ENCODE results near the gene GNB1L.

The GNB1L gene

GRCh38 chr22:19801340-19802000, 53.2 kb downstream of the GNB1L start:
- no peak overlapping the region for H4K91ac ChIP-seq (ENCODE audit: low read length)
- no peak overlapping the region for H4K8ac ChIP-seq (ENCODE audit: low read length)
- no peak overlapping the region for H3K23ac ChIP-seq (ENCODE audit: low read length in 2 of 2)
- H2BK12ac ChIP-seq (ENCODE audit: low read length in 2 of 2), result no peak overlapping the region
- H2BK15ac ChIP-seq (ENCODE audit: low read depth, poor library complexity, severe bottlenecking), result no peak overlapping the region
- H3K4me2 ChIP-seq (ENCODE audit: low read length, poor library complexity, severe bottlenecking), result no peak overlapping the region
- 94% methylated on average over 18 of the region's 18 CpGs for WGBS
- H3K9ac ChIP-seq (ENCODE audit: low read length), result peak overlapping the region; percentile 27
- H2AFZ ChIP-seq (ENCODE audit: low read depth, low read length), result no peak overlapping the region
- H3K4ac ChIP-seq (ENCODE audit: low read depth in 1 of 2, low read length in 2 of 2), result no peak overlapping the region
- no peak for DNase-seq
- H2BK120ac ChIP-seq (ENCODE audit: low read depth, low read length), result no peak overlapping the region
- peak overlapping the region in 1 of 2 experiments; percentile 1 for H3K14ac ChIP-seq (ENCODE audit: low read length in 2 of 2)
- no peak overlapping the region for H3K27ac ChIP-seq (ENCODE audit: low read length, poor library complexity, severe bottlenecking)
- no peaks in the 10 kb centered on the region for H3K27me3 ChIP-seq (ENCODE audit: control insufficient read depth in 1 of 2, insufficient read depth in 1 of 2, low read length in 2 of 2)
- no peaks in the 10 kb centered on the region for H3K79me1 ChIP-seq (replicated peaks; ENCODE audit: low read length, poor library complexity, severe bottlenecking)
- no peak overlapping the region for H3K18ac ChIP-seq (ENCODE audit: low read depth in 1 of 2, low read length in 2 of 2)
- no peaks in the 10 kb centered on the region for H3K9me3 ChIP-seq (ENCODE audit: control insufficient read depth, low read length)
- H3K36me3 ChIP-seq (ENCODE audit: control insufficient read depth in 1 of 2, insufficient read depth in 2 of 2, low read depth in 1 of 2, low read length in 2 of 2), result peaks cover 0 to 70% of the 10 kb centered on the region in 2 experiments
- peaks cover 26% of the 10 kb centered on the region for H3K4me1 ChIP-seq (ENCODE audit: control insufficient read depth, insufficient read depth, low read depth, low read length)
- H3K4me3 ChIP-seq (ENCODE audit: insufficient read depth in 1 of 2, low read depth in 1 of 2, low read length in 2 of 2), result no peak overlapping the region
- H2AK5ac ChIP-seq (ENCODE audit: low read length, severe bottlenecking), result no peak overlapping the region
- H2BK5ac ChIP-seq (ENCODE audit: low read depth, low read length, poor library complexity, severe bottlenecking), result no peak overlapping the region

GRCh38 chr22:19800761-19801244, 53.9 kb downstream of the GNB1L start:
- H3K4ac ChIP-seq (ENCODE audit: low read depth in 1 of 2, low read length in 2 of 2), result no peak overlapping the region
- H4K8ac ChIP-seq (ENCODE audit: low read length), result no peak overlapping the region
- H2BK120ac ChIP-seq (ENCODE audit: low read depth, low read length), result no peak overlapping the region
- no peak overlapping the region for H2BK12ac ChIP-seq (ENCODE audit: low read length in 2 of 2)
- H3K9ac ChIP-seq (ENCODE audit: low read length), result peak overlapping the region; percentile 26
- no peaks in the 10 kb centered on the region for H3K27me3 ChIP-seq (ENCODE audit: control insufficient read depth in 1 of 2, insufficient read depth in 1 of 2, low read length in 2 of 2)
- no peak overlapping the region for H3K4me3 ChIP-seq (ENCODE audit: insufficient read depth in 1 of 2, low read depth in 1 of 2, low read length in 2 of 2)
- H3K23ac ChIP-seq (ENCODE audit: low read length in 2 of 2), result no peak overlapping the region
- DNase-seq, result peak; percentile 18
- peaks cover 0 to 64% of the 10 kb centered on the region in 2 experiments for H3K36me3 ChIP-seq (ENCODE audit: control insufficient read depth in 1 of 2, insufficient read depth in 2 of 2, low read depth in 1 of 2, low read length in 2 of 2)
- H3K14ac ChIP-seq (ENCODE audit: low read length in 2 of 2), result no peak overlapping the region
- H3K79me1 ChIP-seq (replicated peaks; ENCODE audit: low read length, poor library complexity, severe bottlenecking), result no peaks in the 10 kb centered on the region
- no peaks in the 10 kb centered on the region for H3K9me3 ChIP-seq (ENCODE audit: control insufficient read depth, low read length)
- H2BK15ac ChIP-seq (ENCODE audit: low read depth, poor library complexity, severe bottlenecking), result peak overlapping the region; percentile 12
- H3K27ac ChIP-seq (ENCODE audit: low read length, poor library complexity, severe bottlenecking), result no peak overlapping the region
- peaks cover 20% of the 10 kb centered on the region for H3K4me1 ChIP-seq (ENCODE audit: control insufficient read depth, insufficient read depth, low read depth, low read length)
- no peak overlapping the region for H3K18ac ChIP-seq (ENCODE audit: low read depth in 1 of 2, low read length in 2 of 2)
- 94% methylated on average over 13 of the region's 13 CpGs for WGBS
- H2AK5ac ChIP-seq (ENCODE audit: low read length, severe bottlenecking), result no peak overlapping the region
- no peak overlapping the region for H4K91ac ChIP-seq (ENCODE audit: low read length)
- no peak overlapping the region for H3K4me2 ChIP-seq (ENCODE audit: low read length, poor library complexity, severe bottlenecking)
- H2AFZ ChIP-seq (ENCODE audit: low read depth, low read length), result no peak overlapping the region
- H2BK5ac ChIP-seq (ENCODE audit: low read depth, low read length, poor library complexity, severe bottlenecking), result no peak overlapping the region

DNA sequence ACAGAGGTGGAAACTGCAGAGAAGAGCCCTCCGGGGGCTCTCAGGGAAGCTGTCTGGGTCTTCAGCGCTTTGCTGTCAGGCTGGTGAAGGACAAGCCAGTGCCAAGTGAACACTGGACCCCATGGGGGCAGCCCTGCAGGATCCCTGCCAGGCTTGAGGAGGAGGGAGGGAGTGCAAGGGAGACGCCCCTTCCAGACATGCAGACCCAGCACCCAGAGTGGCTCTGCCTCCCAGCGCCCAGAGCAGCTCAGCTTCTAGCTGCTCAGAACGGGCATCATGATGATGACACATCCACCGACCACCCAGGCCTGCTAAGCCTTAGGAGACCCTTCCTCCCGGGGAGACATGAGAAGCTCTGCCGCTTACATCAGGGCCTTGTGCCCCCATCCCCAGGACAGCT, 54.4 kb downstream of the GNB1L start:
- H2BK15ac ChIP-seq (ENCODE audit: low read depth, poor library complexity, severe bottlenecking), result no peak overlapping the region
- H3K14ac ChIP-seq (ENCODE audit: low read length in 2 of 2), result no peak overlapping the region
- no peak overlapping the region for H3K9ac ChIP-seq (ENCODE audit: low read length)
- H2BK5ac ChIP-seq (ENCODE audit: low read depth, low read length, poor library complexity, severe bottlenecking), result no peak overlapping the region
- 97% methylated on average over 8 of the region's 8 CpGs for WGBS
- no peaks in the 10 kb centered on the region for H3K27me3 ChIP-seq (ENCODE audit: control insufficient read depth in 1 of 2, insufficient read depth in 1 of 2, low read length in 2 of 2)
- no peak overlapping the region for H3K4ac ChIP-seq (ENCODE audit: low read depth in 1 of 2, low read length in 2 of 2)
- H3K27ac ChIP-seq (ENCODE audit: low read length, poor library complexity, severe bottlenecking), result no peak overlapping the region
- H2AFZ ChIP-seq (ENCODE audit: low read depth, low read length), result no peak overlapping the region
- no peak overlapping the region for H3K23ac ChIP-seq (ENCODE audit: low read length in 2 of 2)
- H3K36me3 ChIP-seq (ENCODE audit: control insufficient read depth in 1 of 2, insufficient read depth in 2 of 2, low read depth in 1 of 2, low read length in 2 of 2), result peaks cover 0 to 62% of the 10 kb centered on the region in 2 experiments
- H3K9me3 ChIP-seq (ENCODE audit: control insufficient read depth, low read length), result no peaks in the 10 kb centered on the region
- no peaks in the 10 kb centered on the region for H3K79me1 ChIP-seq (replicated peaks; ENCODE audit: low read length, poor library complexity, severe bottlenecking)
- H3K4me2 ChIP-seq (ENCODE audit: low read length, poor library complexity, severe bottlenecking), result no peak overlapping the region
- DNase-seq, result no peak
- no peak overlapping the region for H4K91ac ChIP-seq (ENCODE audit: low read length)
- H2BK120ac ChIP-seq (ENCODE audit: low read depth, low read length), result no peak overlapping the region
- H4K8ac ChIP-seq (ENCODE audit: low read length), result no peak overlapping the region
- H2BK12ac ChIP-seq (ENCODE audit: low read length in 2 of 2), result no peak overlapping the region
- H2AK5ac ChIP-seq (ENCODE audit: low read length, severe bottlenecking), result no peak overlapping the region
- H3K4me3 ChIP-seq (ENCODE audit: insufficient read depth in 1 of 2, low read depth in 1 of 2, low read length in 2 of 2), result no peak overlapping the region
- H3K18ac ChIP-seq (ENCODE audit: low read depth in 1 of 2, low read length in 2 of 2), result no peak overlapping the region
- peaks cover 19% of the 10 kb centered on the region for H3K4me1 ChIP-seq (ENCODE audit: control insufficient read depth, insufficient read depth, low read depth, low read length)

- DNase-seq, result peak; percentile 48
- H3K9me3 ChIP-seq (ENCODE audit: control insufficient read depth, low read length), result no peaks in the 10 kb centered on the region
- H3K9ac ChIP-seq (ENCODE audit: low read length), result peak overlapping the region; percentile 58
- no peak overlapping the region for H4K91ac ChIP-seq (ENCODE audit: low read length)
- no peaks in the 10 kb centered on the region for H3K79me1 ChIP-seq (replicated peaks; ENCODE audit: low read length, poor library complexity, severe bottlenecking)
- H2BK12ac ChIP-seq (ENCODE audit: low read length in 2 of 2), result no peak overlapping the region
- no peak overlapping the region for H2BK5ac ChIP-seq (ENCODE audit: low read depth, low read length, poor library complexity, severe bottlenecking)
- no peak overlapping the region for H3K14ac ChIP-seq (ENCODE audit: low read length in 2 of 2)
- H3K23ac ChIP-seq (ENCODE audit: low read length in 2 of 2), result no peak overlapping the region
- no peak overlapping the region for H3K4me2 ChIP-seq (ENCODE audit: low read length, poor library complexity, severe bottlenecking)
- H3K27ac ChIP-seq (ENCODE audit: low read length, poor library complexity, severe bottlenecking), result no peak overlapping the region
- 88% methylated on average over 35 of the region's 35 CpGs for WGBS
- peaks cover 19% of the 10 kb centered on the region for H3K4me1 ChIP-seq (ENCODE audit: control insufficient read depth, insufficient read depth, low read depth, low read length)
- H3K4me3 ChIP-seq (ENCODE audit: insufficient read depth in 1 of 2, low read depth in 1 of 2, low read length in 2 of 2), result peak overlapping the region in 1 of 2 experiments; percentile 46
- H2AK5ac ChIP-seq (ENCODE audit: low read length, severe bottlenecking), result no peak overlapping the region
- no peak overlapping the region for H4K8ac ChIP-seq (ENCODE audit: low read length)
- no peak overlapping the region for H2BK120ac ChIP-seq (ENCODE audit: low read depth, low read length)
- no peak overlapping the region for H2BK15ac ChIP-seq (ENCODE audit: low read depth, poor library complexity, severe bottlenecking)
- H3K36me3 ChIP-seq (ENCODE audit: control insufficient read depth in 1 of 2, insufficient read depth in 2 of 2, low read depth in 1 of 2, low read length in 2 of 2), result peaks cover 0 to 56% of the 10 kb centered on the region in 2 experiments
- H2AFZ ChIP-seq (ENCODE audit: low read depth, low read length), result no peak overlapping the region
- no peaks in the 10 kb centered on the region for H3K27me3 ChIP-seq (ENCODE audit: control insufficient read depth in 1 of 2, insufficient read depth in 1 of 2, low read length in 2 of 2)
- no peak overlapping the region for H3K4ac ChIP-seq (ENCODE audit: low read depth in 1 of 2, low read length in 2 of 2)
- H3K18ac ChIP-seq (ENCODE audit: low read depth in 1 of 2, low read length in 2 of 2), result no peak overlapping the region
Measured at GRCh38 chr22:19799322-19800190, 55.1 kb downstream of the GNB1L start.
